HG02973 (cell line): ENCODE measurements around the gene MYADML2.

Experiments used
- ATAC-seq: cut with Tn5 transposase; IDR thresholded peaks from one replicate; pipeline ENCODE4 v1.9.1; 2021; ENCODE audit warnings: moderate library complexity; ENCODE audit not compliant: unreplicated experiment

MYADML2 gene

DNA sequence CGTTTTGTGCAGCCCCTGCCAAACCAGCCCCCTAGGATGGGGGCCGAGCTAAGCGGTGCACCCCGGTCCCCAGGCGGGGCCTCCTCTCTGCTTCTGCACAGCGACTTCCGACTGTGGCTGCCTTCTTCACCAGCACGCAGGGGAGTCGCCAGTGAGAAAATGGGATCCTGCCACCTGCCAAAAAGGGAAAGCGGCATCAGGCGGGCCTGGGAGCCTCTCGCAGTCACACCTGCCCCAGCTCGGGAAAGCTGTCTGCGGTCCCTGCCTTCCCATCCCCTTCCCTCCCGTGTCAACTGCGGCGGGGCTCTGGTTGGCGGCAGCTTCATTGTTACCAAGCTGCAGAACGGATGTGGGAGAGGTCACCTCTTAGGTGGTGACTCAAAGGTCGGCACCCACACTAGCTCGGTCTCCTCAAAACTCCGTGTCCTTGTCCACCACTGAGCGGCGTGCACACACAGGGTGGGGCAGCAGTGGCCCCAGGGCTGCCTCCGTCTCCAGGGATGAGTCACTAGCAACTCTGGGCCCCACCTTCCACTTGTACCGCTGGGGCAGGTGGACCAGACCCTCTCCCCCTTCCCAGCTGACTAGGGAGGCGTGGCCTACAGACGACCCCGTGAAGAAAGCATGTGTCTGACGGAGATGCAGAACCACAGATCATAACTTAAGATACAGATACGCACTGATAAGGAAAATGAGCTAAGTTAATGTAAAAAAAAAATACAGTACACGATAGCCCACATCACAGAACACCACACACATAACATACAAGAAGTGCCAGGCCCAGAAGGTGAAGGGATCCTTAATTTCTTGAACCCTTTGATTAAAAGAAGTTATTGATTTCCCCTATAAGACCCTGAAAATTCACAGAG is 34.4 kb downstream of the MYADML2 start:
- ATAC-seq: no peak

DNA sequence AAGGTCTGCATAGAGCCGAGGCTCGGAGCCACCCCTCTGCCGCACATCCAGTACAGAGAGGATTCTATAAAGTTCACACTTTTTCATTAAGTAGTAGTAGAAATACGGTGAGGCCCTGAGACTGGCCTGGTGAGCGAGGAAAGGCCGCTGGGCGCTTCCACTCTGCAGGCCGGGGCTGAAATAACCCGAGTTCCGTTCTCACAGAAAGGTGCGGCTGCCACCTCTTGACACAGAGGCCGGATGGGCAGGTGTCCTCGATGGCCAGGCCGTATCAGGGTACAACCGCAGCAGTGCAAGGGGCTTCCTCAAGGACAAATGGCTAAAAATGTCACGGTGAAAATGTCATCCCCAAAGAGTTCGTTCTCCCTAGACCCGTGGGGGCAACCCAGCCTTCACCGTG is 35.1 kb downstream of the MYADML2 start:
- no peak for ATAC-seq

DNA sequence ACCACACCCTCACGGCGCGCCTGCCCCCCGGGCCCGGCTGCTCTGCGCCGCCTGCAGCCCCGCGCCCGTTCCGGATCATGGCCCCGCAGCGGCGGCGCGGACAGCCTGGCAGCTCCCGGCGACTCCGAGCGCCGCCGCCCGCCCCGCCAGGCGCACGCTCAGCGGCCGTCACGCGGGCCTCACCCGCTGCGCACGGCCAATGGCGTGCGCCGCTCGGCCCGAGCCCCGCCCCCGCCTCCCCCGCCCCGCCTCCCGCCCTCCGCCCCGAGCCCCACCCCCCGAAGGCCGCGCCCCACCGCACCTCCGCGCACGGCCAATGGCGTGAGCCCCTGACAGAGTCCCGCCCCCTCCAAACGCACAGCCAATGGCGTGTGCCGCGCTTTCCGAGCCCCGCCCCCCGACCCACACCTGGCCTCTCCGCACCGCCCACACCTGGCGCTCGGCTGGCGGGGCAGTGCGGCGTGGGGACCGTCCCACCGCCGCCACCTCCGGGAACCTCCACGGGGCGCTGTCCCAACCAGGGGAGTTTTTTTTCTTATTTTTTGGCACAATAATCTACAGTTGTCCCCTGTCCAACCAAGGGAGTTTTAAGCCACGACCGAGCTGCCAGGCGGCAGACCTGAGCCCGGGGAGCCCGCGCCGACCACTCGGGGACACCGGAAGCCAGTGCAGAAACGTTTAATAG is 35.6 kb downstream of the MYADML2 start, which contains the start of gene PCYT2:
TSS of gene PCYT2 (minus strand) at position 123 of the 685 bp plus-strand sequence. CDS start at position 79, 44 bp downstream.
- ATAC-seq: peak; percentile 59

DNA sequence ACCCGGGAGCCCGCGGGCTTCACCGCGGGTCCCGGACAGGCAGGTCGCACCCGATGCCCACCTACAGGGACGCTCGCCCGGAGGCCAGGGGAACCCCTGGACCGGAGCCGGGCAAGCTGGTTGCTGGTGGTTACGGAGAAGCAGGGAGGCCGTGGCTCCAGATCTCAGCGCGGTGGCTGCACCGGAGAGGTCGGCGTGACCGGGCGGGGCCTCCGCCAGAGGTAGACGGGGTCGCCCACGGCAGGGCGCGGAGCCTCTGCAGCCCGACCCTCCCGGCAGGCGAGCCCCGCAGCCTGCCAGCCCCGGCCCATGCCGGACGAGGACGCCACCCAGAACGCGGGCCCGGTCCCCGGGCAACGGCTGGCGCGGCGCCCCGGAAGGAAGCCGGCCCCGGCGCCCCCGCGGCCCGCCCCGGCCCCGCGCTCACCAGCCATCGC is 36.2 kb downstream of the MYADML2 start:
- ATAC-seq: peak; percentile 16

DNA sequence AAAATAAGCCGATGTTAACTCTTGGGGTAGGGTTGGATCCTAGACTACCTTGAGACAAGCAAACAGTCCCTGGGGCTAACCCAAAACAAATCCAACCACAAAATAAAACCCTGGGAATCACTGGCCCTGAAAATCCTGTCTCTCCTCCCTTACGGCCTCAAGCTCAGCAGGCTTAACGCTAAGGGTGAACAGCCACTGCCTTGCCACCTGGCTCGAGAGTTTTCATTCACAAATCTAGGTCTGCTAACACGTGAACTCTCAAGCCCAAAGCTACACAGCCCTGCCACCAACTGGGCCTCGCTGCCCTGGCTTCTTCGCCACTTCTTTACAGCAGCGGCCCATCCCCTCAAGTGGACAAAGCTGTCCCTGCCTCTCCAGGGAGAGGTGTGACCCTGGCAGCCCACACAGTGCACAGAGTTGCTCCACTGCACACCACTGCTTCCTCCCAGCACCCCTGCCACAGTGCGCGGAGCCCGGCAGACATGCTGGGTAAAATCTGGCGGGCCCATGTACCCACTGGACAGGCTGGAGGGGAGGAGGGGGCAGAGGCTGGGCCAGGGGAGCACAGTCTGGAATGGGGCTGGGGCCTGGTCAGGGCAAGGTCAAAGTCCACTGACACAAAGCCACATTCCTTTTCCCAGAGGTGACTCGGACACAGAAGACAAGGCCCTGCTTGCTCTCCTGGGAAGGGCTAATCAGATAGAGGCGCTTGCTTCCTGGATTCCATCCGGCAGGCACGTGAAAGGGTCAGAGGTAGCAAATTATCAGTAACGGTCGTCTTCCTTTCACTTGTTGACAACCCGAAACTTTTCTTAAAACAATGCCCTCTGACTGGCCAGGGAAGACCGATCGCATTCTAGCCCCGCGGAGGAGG is 36.8 kb downstream of the MYADML2 start:
- no peak for ATAC-seq

DNA sequence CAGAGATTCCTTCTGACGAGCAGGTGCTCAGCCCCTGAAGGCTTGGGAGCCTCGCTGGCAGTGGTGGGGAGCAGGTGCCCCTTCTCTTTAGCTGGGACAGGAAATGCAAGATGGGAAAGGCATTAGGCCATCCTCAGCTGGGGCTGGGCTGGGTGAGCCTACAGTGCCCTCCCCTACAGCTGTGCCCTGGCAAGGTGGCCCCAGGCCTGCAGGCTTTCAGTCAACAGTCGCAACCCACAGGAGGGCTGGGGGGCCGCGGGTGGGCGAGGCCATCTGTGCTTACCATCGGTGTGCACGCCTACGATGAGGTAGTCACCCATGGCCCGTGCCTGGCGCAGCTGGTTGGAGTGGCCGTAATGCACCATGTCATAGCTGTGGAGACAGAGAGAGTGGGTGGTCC is 37.8 kb downstream of the MYADML2 start:
- no peak for ATAC-seq

DNA sequence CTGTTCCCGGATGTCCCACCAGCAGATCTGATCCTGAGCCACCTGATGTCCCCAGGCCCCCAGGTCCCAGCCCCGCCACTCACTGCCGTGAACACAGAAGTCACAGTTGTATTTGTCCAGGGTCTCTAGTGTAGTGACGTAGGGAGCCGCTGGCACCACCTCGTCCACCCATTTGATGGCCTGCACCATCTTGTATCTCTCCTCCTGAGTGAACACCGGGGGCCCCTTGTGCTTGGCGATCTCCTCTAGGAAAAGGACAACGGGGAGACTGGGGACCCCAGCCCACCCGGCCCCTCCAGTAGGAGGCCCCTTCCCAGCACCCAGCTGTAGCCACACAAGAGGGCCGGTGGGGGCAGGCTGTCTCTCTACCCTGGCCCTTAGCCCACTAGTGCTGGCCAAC is 38.2 kb downstream of the MYADML2 start:
- no peak for ATAC-seq

DNA sequence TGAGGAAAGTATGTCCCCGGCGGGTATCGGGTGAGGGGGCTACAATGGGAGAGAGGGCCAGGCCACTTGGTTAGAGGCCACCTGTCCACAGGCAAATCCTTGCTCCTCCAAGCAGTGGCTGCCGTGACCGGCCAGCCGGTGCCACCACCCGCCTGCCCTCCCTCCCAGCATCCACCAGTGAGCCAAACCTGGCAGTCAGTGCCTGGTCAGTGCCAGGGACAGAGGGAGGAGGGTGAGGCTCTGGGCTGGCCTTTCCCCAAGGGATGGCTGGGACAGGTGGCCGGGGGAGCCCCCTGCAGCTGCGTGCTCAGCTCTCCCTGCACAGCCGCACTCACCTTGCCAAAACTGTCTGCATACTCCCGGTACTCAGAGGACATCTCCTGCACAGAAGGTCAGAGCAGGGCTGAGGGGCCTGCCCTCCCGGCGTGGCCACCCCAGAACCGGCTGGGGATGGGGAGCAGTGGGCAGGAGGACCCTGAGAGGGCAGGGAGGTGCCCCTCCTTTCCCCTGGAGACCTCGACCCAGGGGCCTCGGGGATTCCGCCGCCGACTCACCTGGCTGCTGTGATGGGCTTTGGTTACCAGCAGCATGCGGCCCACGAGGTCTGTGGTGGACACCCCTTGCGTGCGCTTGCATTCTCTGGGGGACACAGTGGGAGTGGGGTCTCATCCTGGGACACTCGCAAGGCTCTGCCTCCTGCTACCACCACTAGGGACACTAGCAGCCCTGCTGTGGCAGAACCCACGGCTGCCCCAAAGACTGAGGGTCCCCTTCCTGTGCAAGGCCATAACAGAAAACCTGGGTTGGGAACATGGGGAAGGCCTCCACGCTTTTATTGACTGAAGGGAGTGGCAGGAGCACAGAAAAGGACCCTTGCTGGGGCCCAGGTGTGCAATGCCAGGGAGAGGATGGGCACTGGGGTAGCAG is 39.6 kb downstream of the MYADML2 start:
- ATAC-seq: no peak

DNA sequence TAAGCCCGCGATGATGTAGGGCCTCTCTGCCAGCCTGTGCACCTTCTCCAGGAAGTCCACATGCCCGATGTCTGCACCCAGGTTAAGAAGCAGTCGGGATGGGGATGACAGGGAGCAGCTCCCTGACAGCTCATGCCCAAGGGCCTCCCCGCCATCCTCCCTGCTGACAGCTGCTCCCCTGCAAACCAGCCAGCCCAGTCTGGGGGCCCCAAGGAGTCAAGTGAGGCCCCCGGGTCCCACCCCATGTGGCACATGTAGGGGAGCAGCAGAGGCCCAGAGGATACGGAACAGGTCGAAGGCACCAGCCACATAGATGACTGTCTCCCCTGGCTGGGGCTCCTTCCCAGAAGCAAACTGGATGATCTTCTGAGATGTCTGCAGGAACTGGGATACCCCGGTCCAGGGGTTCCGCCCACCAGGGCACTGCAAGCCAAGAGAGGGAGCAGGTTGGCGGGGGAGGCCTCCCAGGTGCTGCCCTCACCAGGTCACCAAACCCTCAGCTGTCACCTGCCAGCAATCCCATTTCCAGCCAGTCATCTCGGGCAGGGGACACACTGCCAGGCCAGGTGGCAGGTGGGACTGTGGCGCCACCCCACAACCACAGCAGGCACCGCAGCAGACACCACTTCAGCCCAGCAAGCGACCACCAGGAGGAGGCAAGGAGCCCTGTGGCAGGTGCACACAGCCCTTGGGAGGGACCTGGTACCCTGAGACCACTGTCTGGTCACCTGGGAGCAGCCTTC is 40.4 kb downstream of the MYADML2 start:
- no peak for ATAC-seq

DNA sequence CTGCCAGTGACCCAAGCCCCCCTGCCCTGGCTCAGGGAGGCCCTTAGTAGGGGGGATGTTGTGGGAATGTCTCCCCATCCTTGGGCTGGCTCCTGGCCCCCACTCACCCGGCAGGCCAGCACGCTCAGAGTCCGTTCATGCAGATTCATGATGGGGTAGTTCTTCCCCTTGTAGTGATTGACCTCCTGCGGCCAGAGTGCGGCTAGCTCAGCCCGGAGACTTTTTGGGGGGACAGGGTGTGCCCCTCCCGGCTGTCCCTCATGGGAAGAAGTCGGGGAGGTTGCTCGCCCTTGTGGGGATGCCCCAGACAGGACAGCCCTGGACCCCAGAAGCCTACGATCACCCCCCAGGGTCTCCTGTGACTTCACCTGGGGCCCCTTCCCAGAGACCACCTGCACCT is 41.0 kb downstream of the MYADML2 start:
- no peak for ATAC-seq

DNA sequence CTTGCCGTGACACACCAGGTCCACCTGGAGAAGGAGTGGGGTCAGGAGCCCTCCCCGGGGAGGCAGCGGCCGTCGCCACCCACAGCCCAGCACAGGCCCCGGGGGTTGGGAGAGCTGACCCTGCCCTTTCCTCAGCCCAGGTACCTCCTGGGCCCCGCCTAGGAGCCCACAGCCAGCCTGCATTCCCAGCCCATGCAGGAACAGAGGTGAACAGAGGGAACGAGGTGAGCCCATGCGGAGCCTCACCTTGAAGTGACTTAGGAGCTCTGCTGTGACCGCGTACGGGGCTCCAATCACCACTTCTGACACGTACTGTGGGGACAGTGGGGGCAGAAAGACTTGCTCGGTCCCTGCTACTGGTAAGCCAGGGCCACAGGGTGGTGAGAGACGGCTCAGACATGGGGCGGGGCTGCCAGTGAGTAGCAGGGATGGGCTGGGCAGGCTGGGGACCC is 41.6 kb downstream of the MYADML2 start:
- no peak for ATAC-seq

DNA sequence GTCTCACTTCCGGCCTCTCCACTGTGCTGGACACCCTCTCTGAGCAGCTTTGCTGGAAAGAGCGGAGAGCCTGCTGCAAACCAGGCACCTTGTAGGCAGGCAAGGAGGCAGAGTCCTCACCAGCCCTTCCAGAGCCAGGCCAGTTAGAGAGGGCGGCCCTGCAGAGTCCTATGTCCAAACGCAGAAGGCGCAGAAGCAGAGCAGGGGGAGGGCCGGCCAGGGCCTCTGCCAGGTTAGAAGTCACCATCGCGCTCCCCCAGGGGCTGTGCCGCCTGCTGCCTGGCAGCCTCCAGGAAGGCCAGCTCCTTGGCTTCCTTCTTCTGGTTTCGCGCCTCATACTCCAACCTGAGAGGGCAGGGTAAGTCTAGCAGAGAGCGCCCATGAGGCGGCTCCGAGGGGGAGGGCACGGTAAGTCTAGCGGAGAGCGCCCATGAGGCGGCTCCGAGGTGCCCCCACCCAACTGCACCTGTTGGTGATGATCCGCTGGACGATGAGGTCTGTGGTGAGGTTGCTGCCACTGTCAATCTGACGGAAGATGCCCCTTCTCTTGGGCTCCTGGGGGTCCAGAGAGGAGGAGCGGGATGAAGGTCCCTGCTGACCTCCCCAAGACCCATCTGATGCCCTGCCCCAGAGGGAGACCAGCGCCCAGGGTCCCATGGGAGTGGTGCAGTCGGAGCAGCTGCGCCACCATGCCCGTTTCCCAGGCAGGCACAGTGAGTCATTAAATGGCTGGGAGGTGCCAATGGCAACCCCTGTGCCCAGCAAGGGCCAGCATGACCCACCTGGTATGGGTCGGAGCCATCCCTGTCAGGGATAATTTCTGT is 42.2 kb downstream of the MYADML2 start:
- ATAC-seq: no peak

DNA sequence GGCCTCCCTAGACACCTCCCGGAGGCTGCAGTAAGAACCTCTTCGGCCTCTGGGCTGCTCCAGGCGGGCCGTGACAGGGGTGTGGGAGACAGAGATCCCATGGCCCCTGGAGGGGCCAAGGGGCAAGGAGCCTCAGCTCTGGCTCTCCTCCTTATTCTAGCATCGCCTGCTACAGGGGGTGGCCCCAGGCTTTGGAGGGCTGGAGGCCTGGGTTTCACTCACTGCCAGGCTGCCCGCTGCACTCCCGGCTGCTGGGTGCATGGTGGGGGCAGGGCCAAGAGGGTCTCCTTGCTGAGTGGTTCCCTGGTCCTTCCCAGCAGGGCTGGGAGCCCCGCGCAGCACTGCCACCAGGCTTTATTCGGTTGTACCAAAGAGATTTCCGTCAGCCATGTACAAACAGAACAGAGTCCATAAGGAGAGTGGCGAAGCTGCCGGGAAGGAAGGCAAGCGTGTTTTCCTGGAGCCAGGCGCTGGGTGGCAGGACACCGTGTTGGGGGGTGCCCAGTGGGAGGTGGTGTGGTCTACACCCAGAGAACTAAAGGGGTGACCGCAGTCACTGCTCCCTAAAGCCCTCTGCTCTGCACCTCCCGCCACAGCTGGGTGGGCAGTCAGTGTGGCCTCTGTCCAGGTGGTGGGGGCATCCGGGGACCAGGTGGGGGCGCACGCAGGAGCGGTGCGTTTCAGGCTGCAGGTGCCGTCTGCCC is 43.0 kb downstream of the MYADML2 start:
- no peak for ATAC-seq

DNA sequence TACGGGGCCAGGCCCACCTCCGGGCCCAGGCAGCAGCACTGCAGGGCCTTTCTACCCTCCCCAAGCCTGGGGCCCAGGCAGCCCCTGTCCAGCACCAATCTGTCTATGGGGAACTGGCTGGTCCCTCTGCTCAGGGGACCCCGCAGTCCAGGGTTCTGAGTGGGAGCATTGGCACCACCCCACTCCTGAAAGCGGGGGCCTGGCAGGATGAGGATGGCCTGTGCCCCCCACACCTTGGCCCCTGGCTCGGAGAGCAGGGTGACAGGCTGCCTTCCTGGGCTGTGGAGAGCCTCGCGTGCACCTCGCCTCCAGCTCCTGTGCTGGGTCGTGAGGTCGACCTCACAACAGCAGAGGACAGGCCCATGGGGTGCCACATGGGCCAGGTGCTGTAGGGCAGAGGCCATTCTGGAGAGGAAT is 43.6 kb downstream of the MYADML2 start:
- ATAC-seq: no peak

DNA sequence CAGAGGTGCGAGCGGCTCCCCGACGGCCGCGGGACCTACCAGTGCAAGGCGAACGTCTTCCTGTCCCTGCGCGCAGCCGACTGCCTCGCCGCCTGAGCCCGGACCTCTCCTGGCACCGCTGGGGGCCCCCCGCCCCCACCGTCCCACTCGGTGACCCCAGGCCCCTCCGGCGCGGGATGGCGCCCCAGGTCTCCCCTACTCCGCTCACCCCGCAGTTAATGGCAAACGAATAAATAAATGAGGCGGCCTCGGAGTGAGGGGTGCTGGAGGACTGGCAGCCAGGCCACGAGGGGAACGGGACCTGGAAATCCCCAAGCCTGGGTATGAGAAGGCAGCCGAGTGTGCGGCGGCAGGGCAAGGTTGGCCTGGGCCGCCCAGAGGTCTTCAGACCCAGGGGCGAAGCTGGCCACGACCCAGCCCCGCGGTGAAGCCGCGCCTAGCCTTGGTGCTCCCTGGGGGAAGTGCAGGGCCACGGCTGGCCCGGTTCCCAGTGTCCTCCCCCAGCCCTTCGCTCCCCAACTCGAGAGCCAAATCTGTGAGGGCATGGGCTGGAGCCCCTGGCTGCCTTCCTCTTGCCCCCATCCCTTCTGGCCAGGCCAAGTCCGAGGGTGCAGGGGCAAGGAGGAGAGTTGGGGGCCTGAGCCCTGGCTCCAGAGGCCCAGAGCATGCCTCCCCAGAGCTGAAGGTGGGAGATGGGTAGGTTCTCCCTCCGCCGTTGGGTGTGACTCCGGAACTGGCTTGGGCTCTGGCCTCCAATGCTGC is 44.2 kb downstream of the MYADML2 start:
- no peak for ATAC-seq

DNA sequence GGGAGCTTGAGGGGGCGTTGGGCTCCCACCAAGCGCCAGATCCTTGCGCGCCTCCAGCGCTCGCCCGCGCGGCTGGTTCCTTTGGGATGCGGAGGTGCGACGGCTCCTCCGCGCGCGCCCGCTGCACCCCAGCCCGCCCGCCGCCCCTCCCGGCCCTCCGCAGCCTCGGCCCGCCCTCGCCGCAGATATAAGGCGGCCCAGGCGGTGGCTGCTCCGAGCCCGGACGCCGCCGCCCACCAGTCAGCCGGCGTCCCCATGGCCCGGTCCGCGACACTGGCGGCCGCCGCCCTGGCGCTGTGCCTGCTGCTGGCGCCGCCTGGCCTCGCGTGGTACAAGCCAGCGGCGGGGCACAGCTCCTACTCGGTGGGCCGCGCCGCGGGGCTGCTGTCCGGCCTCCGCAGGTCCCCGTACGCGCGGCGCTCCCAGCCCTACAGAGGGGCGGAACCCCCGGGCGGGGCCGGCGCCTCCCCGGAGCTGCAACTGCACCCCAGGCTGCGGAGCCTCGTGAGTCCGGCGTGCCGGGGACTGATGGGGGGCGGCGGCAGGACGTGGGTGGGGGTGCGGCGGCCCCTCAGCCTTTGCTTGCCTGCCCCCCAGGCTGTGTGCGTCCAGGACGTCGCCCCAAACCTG is 44.9 kb downstream of the MYADML2 start, which contains the start of gene NPB:
TSS of gene NPB (plus strand) at position 216 of the 630 bp plus-strand sequence. CDS start at position 256, 40 bp downstream.
- no peak for ATAC-seq
